AG04450 (cell line): ENCODE data around the gene PTPRD. TPM values are rescaled to one million over a fixed set of nuclear protein-coding genes. Genes with fewer than 3 reads are reported as not detected.

Experiments
- CTCF ChIA-PET: fragments of 300-600, 350-600 bp; formaldehyde crosslinking; extraction: SDS; loops from one replicate; lab custom pipeline; 2022; ENCODE audit warnings: antibody characterized with exemption, inconsistent platforms; lab: Charles Lee
- POLR2A ChIA-PET: fragments of 350-600 bp; formaldehyde crosslinking; extraction: SDS; loops from one replicate; lab custom pipeline; 2021; ENCODE audit warnings: antibody characterized with exemption, inconsistent platforms; lab: Yijun Ruan, JAX
- DNase-seq: peaks from one replicate; pipeline ENCODE4 v3.0.0-alpha.2; 2011; ENCODE audit warnings: low read depth, low spot score
- H3K27ac ChIP-seq: one replicate; pipeline ENCODE4 v1.5.1; 2012; ENCODE audit warnings: low read depth, low read length, control low read depth
- H3K27me3 ChIP-seq: one replicate; pipeline ENCODE4 v1.6.0; 2012; ENCODE audit warnings: low read length; ENCODE audit not compliant: control insufficient read depth, insufficient read depth
- H3K4me3 ChIP-seq: 2 replicates; pipeline ENCODE4 v1.5.1; 2011; ENCODE audit warnings: mild to moderate bottlenecking, low read depth, low read length, control low read depth
- H3K9me3 ChIP-seq: 2 replicates; pipeline ENCODE4 v1.5.1; 2012; ENCODE audit warnings: low read length; ENCODE audit not compliant: control insufficient read depth, insufficient read depth
- CTCF ChIP-seq: IDR thresholded peaks from 2 replicates; pipeline ENCODE4 v1.5.1; 2011; ENCODE audit warnings: low read depth, low read length, control low read depth, inconsistent platforms
- polyA plus RNA-seq: library from polyadenylated mRNA; depleted of rRNA; stranded (reverse); fragments of >200 nt; gene quantifications from 2 replicates; pipeline ENCODE4 v1.2.3, GENCODE V29; 2011

Gene PTPRD
- polyA plus RNA-seq, 1 experiment: 0.19 TPM

- CTCF ChIA-PET: no interaction called here
- H3K27me3 ChIP-seq: no peaks in the 10 kb centered on the region
Measured at GRCh38 chr9:8643464-8643863, 1969.3 kb downstream of the PTPRD start.

DNA sequence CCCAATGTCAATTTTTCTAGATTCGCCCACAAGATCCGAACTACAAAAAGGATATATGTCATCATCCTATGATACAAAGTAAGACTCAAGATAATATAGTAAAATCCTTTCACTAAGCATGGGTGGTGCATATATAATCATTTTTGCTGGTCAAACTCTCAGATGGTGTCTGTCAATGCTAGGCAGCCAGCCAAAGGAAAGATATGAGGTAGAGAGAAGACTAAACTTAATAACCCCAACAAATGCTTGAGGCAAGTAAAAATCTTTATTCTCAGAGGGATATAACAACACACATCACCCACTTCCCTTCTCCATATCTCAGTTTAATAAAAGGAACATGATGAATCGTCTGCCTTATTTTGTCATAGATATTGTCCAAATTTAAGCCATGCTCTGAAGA lies 1972.0 kb downstream of the PTPRD start:
- no peak for DNase-seq
- TF ChIP-seq CTCF: no peak
- no peaks in the 10 kb centered on the region for H3K27me3 ChIP-seq
- CTCF ChIA-PET: no interaction called here
- no peak overlapping the region for H3K4me3 ChIP-seq
- peaks cover 14% of the 10 kb centered on the region for H3K9me3 ChIP-seq
- no peak overlapping the region for H3K27ac ChIP-seq
- POLR2A ChIA-PET: no interaction called here

More at GRCh38 chr9:8643464-8643863, 1969.3 kb downstream of the PTPRD start:
- TF ChIP-seq CTCF: no peak
- no peak overlapping the region for H3K4me3 ChIP-seq
- H3K9me3 ChIP-seq: peaks cover 14% of the 10 kb centered on the region
- H3K27ac ChIP-seq: no peak overlapping the region
- POLR2A ChIA-PET: no interaction called here
- DNase-seq: no peak

GRCh38 chr9:8637626-8638025 lies 1975.2 kb downstream of the PTPRD start:
- Histone ChIP-seq H3K9me3 (no peaks in the 10 kb centered on the region), H3K27ac (no peak overlapping the region), H3K4me3 (no peak overlapping the region), H3K27me3 (no peaks in the 10 kb centered on the region)
- POLR2A ChIA-PET: no interaction called here
- CTCF ChIA-PET: no interaction called here
- DNase-seq: no peak
- no peak for TF ChIP-seq CTCF

DNA sequence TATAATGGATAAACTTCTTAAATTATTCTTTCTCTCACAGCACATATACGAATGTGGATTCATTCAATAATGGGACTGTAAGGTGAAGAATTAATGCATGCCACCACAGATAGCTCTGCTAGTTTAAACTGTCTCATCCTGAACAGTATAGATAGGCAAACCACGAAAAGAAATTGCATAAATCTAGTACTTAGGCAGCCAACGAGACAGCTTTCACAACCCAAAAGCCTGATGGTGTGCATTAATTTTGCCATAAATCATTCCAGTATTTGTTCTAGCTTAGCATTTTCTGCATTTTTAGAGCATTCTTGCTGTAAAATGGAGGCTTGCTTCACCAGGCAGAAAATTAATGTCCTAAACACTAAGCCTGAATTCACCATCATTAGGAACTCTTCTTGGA lies 1979.0 kb downstream of the PTPRD start:
- POLR2A ChIA-PET: no interaction called here
- DNase-seq: no peak
- no peak overlapping the region for H3K27ac ChIP-seq
- H3K27me3 ChIP-seq: no peaks in the 10 kb centered on the region
- CTCF ChIA-PET: no interaction called here
- no peak for TF ChIP-seq CTCF
- no peaks in the 10 kb centered on the region for H3K9me3 ChIP-seq
- no peak overlapping the region for H3K4me3 ChIP-seq

DNA sequence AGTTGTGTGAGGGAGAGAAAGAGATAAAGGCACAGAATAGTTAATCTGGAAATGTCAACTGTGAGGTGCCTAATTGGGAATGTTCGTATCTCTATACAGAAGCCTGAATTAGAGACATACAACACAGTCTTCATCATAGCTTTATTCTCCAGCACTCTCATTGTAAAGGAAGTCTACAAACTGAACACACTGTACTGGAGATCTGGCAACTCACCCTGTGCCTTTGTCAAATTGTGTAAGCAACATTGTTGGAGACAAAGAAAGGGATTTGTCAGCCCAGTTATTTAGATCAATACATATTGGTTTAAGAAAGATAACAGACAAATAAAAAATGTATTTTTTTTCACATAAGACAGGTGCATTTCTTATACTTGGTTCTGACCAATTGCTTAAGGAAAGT lies 1980.3 kb downstream of the PTPRD start:
- no peak overlapping the region for H3K27ac ChIP-seq
- no peak overlapping the region for H3K4me3 ChIP-seq
- POLR2A ChIA-PET: no interaction called here
- CTCF ChIA-PET: interaction anchor here (0.6 kb wide), 1 partner anchor 677 kb away, joined by 4 read pairs; no protein-coding TSS in a partner anchor
- no peak for TF ChIP-seq CTCF
- no peaks in the 10 kb centered on the region for H3K9me3 ChIP-seq
- no peak for DNase-seq
- H3K27me3 ChIP-seq: no peaks in the 10 kb centered on the region
